ENCODE measurements around the gene CMTM7. TPM values are rescaled to one million over a fixed set of nuclear protein-coding genes. Genes with fewer than 3 reads are reported as not detected.
"Not testable (repeated sequence)": the region's sequence is repeated elsewhere in the genome, so short reads cannot be mapped to it uniquely, and the experiment has no call there.

The CMTM7 gene
- polyA plus RNA-seq, 1 of the 3 experiments (the other 2 are of a cell fraction), result 50.1 TPM

- no peak for TF ChIP-seq FOXJ3 (CRISPR knock-in tag; IDR thresholded peaks at IDR 0.05)
- TF ChIP-seq EZH2phosphoT487 (IDR thresholded peaks at IDR 0.05; ENCODE audit: borderline replicate concordance, low read depth), result no peak
- no peak for TF ChIP-seq POLR2AphosphoS5 (IDR thresholded peaks at IDR 0.05; ENCODE audit: low read depth, low read length)
- no peak for TF ChIP-seq NRF1 (IDR thresholded peaks at IDR 0.05; ENCODE audit: low read depth, low read length)
- no peak for TF ChIP-seq MAX (IDR thresholded peaks at IDR 0.05; ENCODE audit: low read depth)
- TF ChIP-seq GATA2 (CRISPR knock-in tag; IDR thresholded peaks at IDR 0.05), result no peak
Measured at GRCh38 chr3:32471246-32471645, 79.6 kb downstream of the CMTM7 start (continued).

- CTCF ChIA-PET; H3K9ac ChIP-seq; H3K27ac ChIP-seq (ENCODE audit: low read depth in 2 of 2, low read length in 1 of 2); H3K4me2 ChIP-seq; H3K9me3 ChIP-seq; H3K4me3 ChIP-seq (ENCODE audit: low read depth in 2 of 2, low read length in 1 of 2); DNase-seq; POLR2A ChIA-PET; H3K27me3 ChIP-seq (ENCODE audit: insufficient read depth); H3K9me2 ChIP-seq; H3K79me2 ChIP-seq (ENCODE audit: insufficient read depth); H2AFZ ChIP-seq (ENCODE audit: low read depth): not testable (repeated sequence)
- peaks cover 11% of the 10 kb centered on the region for H4K20me1 ChIP-seq (ENCODE audit: insufficient read depth)
- WGBS (ENCODE audit: low lambda C conversion rate), result 93% methylated on average over 12 of the region's 12 CpGs
- H3F3A ChIP-seq (replicated peaks; ENCODE audit: insufficient read depth), result peaks cover 16% of the 10 kb centered on the region
- peaks cover 5 to 23% of the 10 kb centered on the region in 2 experiments for H3K36me3 ChIP-seq (replicated peaks in 1 of 2; ENCODE audit: control insufficient read depth in 1 of 2, insufficient read depth in 2 of 2, low read length in 1 of 2)
- peaks cover 0 to 13% of the 10 kb centered on the region in 2 experiments; a peak in 3 of 4 replicates for H3K4me1 ChIP-seq (ENCODE audit: control insufficient read depth in 1 of 2, insufficient read depth in 2 of 2, low read depth in 1 of 2, low read length in 1 of 2)
Measured at GRCh38 chr3:32472151-32472550, 80.5 kb downstream of the CMTM7 start.

- no peaks in the 10 kb centered on the region for H3K27me3 ChIP-seq (ENCODE audit: insufficient read depth)
- H3F3A ChIP-seq (replicated peaks; ENCODE audit: insufficient read depth), result peaks cover 14% of the 10 kb centered on the region
- peaks cover 0 to 10% of the 10 kb centered on the region in 2 experiments; a peak in 2 of 4 replicates for H3K4me1 ChIP-seq (ENCODE audit: control insufficient read depth in 1 of 2, insufficient read depth in 2 of 2, low read depth in 1 of 2, low read length in 1 of 2)
- no peak overlapping the region for H3K4me3 ChIP-seq (ENCODE audit: low read depth in 2 of 2, low read length in 1 of 2)
- H2AFZ ChIP-seq (ENCODE audit: low read depth), result no peak overlapping the region
- WGBS (ENCODE audit: low lambda C conversion rate), result 89% methylated on average over 2 of the region's 2 CpGs
- POLR2A ChIA-PET, result no interaction called here
- H3K4me2 ChIP-seq, result no peak overlapping the region
- H3K36me3 ChIP-seq (replicated peaks in 1 of 2; ENCODE audit: control insufficient read depth in 1 of 2, insufficient read depth in 2 of 2, low read length in 1 of 2), result peaks cover 4 to 31% of the 10 kb centered on the region in 2 experiments
- H3K9ac ChIP-seq, result no peak overlapping the region
- CTCF ChIA-PET, result interaction anchor here (1.3 kb wide), 1 partner anchor 54 kb away, joined by 3 read pairs; no protein-coding TSS in a partner anchor
- no peak for TF ChIP-seq USF2 (IDR thresholded peaks at IDR 0.05; ENCODE audit: borderline replicate concordance, low read depth, low read length)
- TF ChIP-seq GABPA (IDR thresholded peaks at IDR 0.05; ENCODE audit: low read depth), result no peak
- no peak for TF ChIP-seq MAX (IDR thresholded peaks at IDR 0.05; ENCODE audit: low read depth)
- no peak for TF ChIP-seq NRF1 (IDR thresholded peaks at IDR 0.05; ENCODE audit: low read depth, low read length)
- no peak for TF ChIP-seq CTCF (IDR thresholded peaks at IDR 0.05)
- TF ChIP-seq TEAD4 (IDR thresholded peaks at IDR 0.05; ENCODE audit: borderline replicate concordance, insufficient read depth), result no peak
- no peak for TF ChIP-seq TAF1 (IDR thresholded peaks at IDR 0.05; ENCODE audit: borderline replicate concordance, low read depth, low read length)
- no peak for TF ChIP-seq USF1 (IDR thresholded peaks at IDR 0.05; ENCODE audit: borderline replicate concordance, low read depth)
- no peak for TF ChIP-seq JUND (IDR thresholded peaks at IDR 0.05)
- TF ChIP-seq TCF12 (IDR thresholded peaks at IDR 0.05), result no peak
- no peak for TF ChIP-seq MXI1 (IDR thresholded peaks at IDR 0.05; ENCODE audit: low read depth, low read length)
- H3K9me3 ChIP-seq, result no peaks in the 10 kb centered on the region
- H4K20me1 ChIP-seq (ENCODE audit: insufficient read depth), result peaks cover 5% of the 10 kb centered on the region
- H3K79me2 ChIP-seq (ENCODE audit: insufficient read depth), result no peaks in the 10 kb centered on the region; the same call in 1 of the 2 replicates
- no peaks in the 10 kb centered on the region for H3K9me2 ChIP-seq
- DNase-seq, result no peak
- H3K27ac ChIP-seq (ENCODE audit: low read depth in 2 of 2, low read length in 1 of 2), result no peak overlapping the region
Measured at GRCh38 chr3:32474201-32474600, 82.5 kb downstream of the CMTM7 start.

Data from SK-N-SH (cell line).